Dermis microvascular lymphatic vessel endothelial cell (primary cell): ENCODE results near the gene ARHGAP28. TPM values are rescaled to one million over a fixed set of nuclear protein-coding genes. Genes with fewer than 3 reads are reported as not detected.
"Not testable (repeated sequence)": the region's sequence is repeated elsewhere in the genome, so short reads cannot be mapped to it uniquely, and the experiment has no call there.

Source experiments
- DNase-seq, 2 donors: peaks; one replicate each; pipeline versions ENCODE4 v3.0.0 to v3.0.0-alpha.2; 2010; ENCODE audit warnings: low read depth in 2 of 2
- total RNA-seq: library from RNA; depleted of rRNA; stranded (reverse); fragments of >200 nt; gene quantifications from 2 replicates; pipeline ENCODE4 v1.2.1, GENCODE V29; 2014

Gene ARHGAP28
- total RNA-seq, 1 donor from 2014 or later: 2.3 TPM

- DNase-seq: no peak
Measured at GRCh38 chr18:6923220-6923619, 193.7 kb downstream of the ARHGAP28 start.

GRCh38 chr18:6927153-6927552 is 197.6 kb downstream of the ARHGAP28 start:
- DNase-seq: no peak

GRCh38 chr18:6928359-6928758 is 198.8 kb downstream of the ARHGAP28 start:
- DNase-seq: no peak

- DNase-seq: no peak
Measured at GRCh38 chr18:6929370-6930102, 200.0 kb downstream of the ARHGAP28 start.

GRCh38 chr18:6934859-6935258 is 205.3 kb downstream of the ARHGAP28 start:
- no peak for DNase-seq

GRCh38 chr18:6938003-6938402 is 208.5 kb downstream of the ARHGAP28 start:
- DNase-seq: no peak

GRCh38 chr18:6938403-6938802 is 208.9 kb downstream of the ARHGAP28 start:
- DNase-seq: not testable (repeated sequence)

GRCh38 chr18:6939972-6940371 is 210.5 kb downstream of the ARHGAP28 start:
- no peak for DNase-seq

- DNase-seq: no peak
Measured at GRCh38 chr18:6940451-6940850, 210.9 kb downstream of the ARHGAP28 start.

GRCh38 chr18:6941996-6942395 is 212.5 kb downstream of the ARHGAP28 start:
- DNase-seq: no peak

- DNase-seq: no peak
Measured at GRCh38 chr18:6942742-6943141, 213.2 kb downstream of the ARHGAP28 start.

- no peak for DNase-seq
Measured at GRCh38 chr18:6943143-6943542, 213.6 kb downstream of the ARHGAP28 start.

GRCh38 chr18:6947338-6948030 is 218.0 kb downstream of the ARHGAP28 start:
- no peak for DNase-seq

- no peak for DNase-seq
Measured at GRCh38 chr18:6948281-6949055, 219.0 kb downstream of the ARHGAP28 start.

- no peak for DNase-seq
Measured at GRCh38 chr18:6949800-6950586, 220.5 kb downstream of the ARHGAP28 start.

GRCh38 chr18:6950641-6951040 is 221.1 kb downstream of the ARHGAP28 start:
- no peak for DNase-seq

GRCh38 chr18:6951336-6952090 is 222.0 kb downstream of the ARHGAP28 start:
- no peak for DNase-seq

- DNase-seq: no peak
Measured at GRCh38 chr18:6954501-6954900, 225.0 kb downstream of the ARHGAP28 start.

- no peak for DNase-seq
Measured at GRCh38 chr18:6955304-6955703, 225.8 kb downstream of the ARHGAP28 start.

GRCh38 chr18:6956495-6956894 is 227.0 kb downstream of the ARHGAP28 start:
- no peak for DNase-seq

GRCh38 chr18:6956999-6957398 is 227.5 kb downstream of the ARHGAP28 start:
- DNase-seq: no peak
